Activated CD4-positive, alpha-beta T cell treated with anti-CD3 and anti-CD28 coated beads, Interleukin-2, amount 10 ng/mL, durations not matched to agents 7 days and 5 days (primary cell): ENCODE data around the gene GDNF. TPM values are rescaled to one million over a fixed set of nuclear protein-coding genes. Genes with fewer than 3 reads are reported as not detected.

Experiments used
- CTCF ChIA-PET: fragments of 350-600 bp; sonication (Branson Sonifier 250); formaldehyde crosslinking; loops from one replicate; lab custom pipeline; 2021; ENCODE audit warnings: antibody characterized with exemption; lab: Charles Lee
- POLR2A ChIA-PET: fragments of 350-600 bp; sonication (Branson Sonifier 250); formaldehyde crosslinking; loops from one replicate; lab custom pipeline; 2021; ENCODE audit warnings: antibody characterized with exemption; lab: Charles Lee
- DNase-seq: peaks from one replicate; pipeline ENCODE4 v3.0.0-alpha.2; 2020
- H3K27ac Mint-ChIP-seq: one replicate; pipeline ENCODE4 v1.8.0; 2021; ENCODE audit warnings: mild to moderate bottlenecking, moderate library complexity, mixed read lengths
- H3K27me3 Mint-ChIP-seq: one replicate; pipeline ENCODE4 v1.8.0; 2021; ENCODE audit warnings: mixed read lengths
- H3K36me3 Mint-ChIP-seq: one replicate; pipeline ENCODE4 v1.8.0; 2021; ENCODE audit warnings: low read depth, mixed read lengths
- H3K4me1 Mint-ChIP-seq: one replicate; pipeline ENCODE4 v1.8.0; 2021; ENCODE audit warnings: mixed read lengths
- H3K4me3 Mint-ChIP-seq: one replicate; pipeline ENCODE4 v1.8.0; 2021; ENCODE audit warnings: mild to moderate bottlenecking, moderate library complexity, mixed read lengths
- H3K9me3 Mint-ChIP-seq: one replicate; pipeline ENCODE4 v1.8.0; 2021; ENCODE audit warnings: mixed read lengths
- total RNA-seq, 2 experiments: library from RNA; stranded (reverse); gene quantifications; one replicate each; pipeline ENCODE4 v1.2.3, GENCODE V29; 2021

GDNF gene
- total RNA-seq, 2 experiments from 2014 or later: not detected

GRCh38 chr5:37830348-37830747 is 9.5 kb downstream of the GDNF start:
- DNase-seq: no peak
- Mint-ChIP-seq H3K4me3 (no peak overlapping the region), H3K36me3 (no peaks in the 10 kb centered on the region), H3K27me3 (peaks cover 65% of the 10 kb centered on the region), H3K9me3 (no peaks in the 10 kb centered on the region), H3K4me1 (peaks cover 3% of the 10 kb centered on the region), H3K27ac (no peak overlapping the region)
- ChIA-PET POLR2A (no interaction called here), CTCF (interaction anchor here (0.6 to 1.2 kb wide), 3 partner anchors 8 to 1540 kb away, joined by 3 read pairs; no protein-coding TSS in a partner anchor)

DNA sequence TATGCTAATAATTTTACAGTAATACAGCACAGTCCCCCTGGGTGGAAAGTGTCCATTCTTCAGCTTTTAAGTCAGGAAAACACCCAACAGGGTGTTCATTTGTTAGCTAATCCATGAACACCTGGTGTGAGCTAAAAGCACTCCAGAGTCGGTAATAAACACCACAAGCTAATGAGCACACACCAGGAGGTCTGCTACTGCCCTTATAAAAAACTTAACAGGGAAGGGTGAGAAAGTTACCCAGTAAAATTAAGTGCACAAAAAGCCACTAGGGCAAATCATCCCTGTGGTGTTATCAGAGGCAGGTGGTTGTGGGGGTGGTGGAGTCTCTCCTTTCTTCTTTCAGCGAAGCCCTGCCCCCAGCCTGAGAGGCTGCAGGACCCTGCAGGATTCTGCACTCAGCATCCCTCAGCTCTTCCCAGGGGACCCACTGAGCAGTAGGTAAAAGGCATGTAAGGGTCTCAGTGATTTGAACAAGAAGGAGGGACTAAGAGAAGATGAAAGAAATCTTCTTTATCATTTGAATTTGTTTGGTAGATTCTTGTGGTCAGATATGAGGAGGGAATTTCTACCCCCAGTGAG is 14.4 kb downstream of the GDNF start:
- no peaks in the 10 kb centered on the region for H3K36me3 Mint-ChIP-seq
- H3K4me1 Mint-ChIP-seq: no peaks in the 10 kb centered on the region
- CTCF ChIA-PET: interaction anchor here (0.6 to 1.9 kb wide), 2 partner anchors 15 to 527 kb away, joined by 4 to 5 read pairs; no protein-coding TSS in a partner anchor
- no peak overlapping the region for H3K27ac Mint-ChIP-seq
- H3K9me3 Mint-ChIP-seq: no peaks in the 10 kb centered on the region
- POLR2A ChIA-PET: no interaction called here
- no peak overlapping the region for H3K4me3 Mint-ChIP-seq
- peaks cover 31% of the 10 kb centered on the region for H3K27me3 Mint-ChIP-seq
- no peak for DNase-seq

GRCh38 chr5:37823433-37824152 is 16.2 kb downstream of the GDNF start:
- H3K27ac Mint-ChIP-seq: no peak overlapping the region
- ChIA-PET CTCF (no interaction called here), POLR2A (no interaction called here)
- H3K4me1 Mint-ChIP-seq: no peaks in the 10 kb centered on the region
- no peaks in the 10 kb centered on the region for H3K36me3 Mint-ChIP-seq
- no peaks in the 10 kb centered on the region for H3K9me3 Mint-ChIP-seq
- H3K27me3 Mint-ChIP-seq: peaks cover 28% of the 10 kb centered on the region
- H3K4me3 Mint-ChIP-seq: no peak overlapping the region
- no peak for DNase-seq

- ChIA-PET CTCF (no interaction called here), POLR2A (no interaction called here)
- Mint-ChIP-seq H3K4me3 (no peak overlapping the region), H3K27ac (no peak overlapping the region), H3K9me3 (no peaks in the 10 kb centered on the region), H3K27me3 (peaks cover 7% of the 10 kb centered on the region), H3K36me3 (no peaks in the 10 kb centered on the region), H3K4me1 (no peaks in the 10 kb centered on the region)
- no peak for DNase-seq
Observed at GRCh38 chr5:37816883-37817282, 23.0 kb downstream of the GDNF start.

DNA sequence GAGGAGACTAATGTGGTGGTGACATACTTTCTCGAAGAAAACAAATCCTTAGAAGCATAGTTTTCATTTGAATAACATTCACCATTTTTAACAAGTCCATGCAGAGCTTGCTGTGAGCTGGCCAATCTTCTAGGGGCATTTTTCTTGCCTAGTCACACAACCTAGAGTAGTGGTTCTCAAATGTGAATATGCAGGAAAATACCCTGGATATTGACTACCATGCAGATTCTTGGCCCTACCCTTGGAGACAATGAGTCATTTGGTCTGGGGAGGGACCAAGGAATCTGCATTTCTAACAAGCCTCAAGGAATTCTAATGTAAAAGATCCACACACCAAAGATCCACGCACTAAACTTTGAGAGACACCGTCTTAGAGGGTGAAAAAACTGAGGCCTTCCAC is 23.5 kb downstream of the GDNF start:
- Mint-ChIP-seq H3K27me3 (peaks cover 7% of the 10 kb centered on the region), H3K27ac (no peak overlapping the region), H3K4me3 (no peak overlapping the region), H3K36me3 (no peaks in the 10 kb centered on the region), H3K9me3 (no peaks in the 10 kb centered on the region), H3K4me1 (no peaks in the 10 kb centered on the region)
- DNase-seq: no peak
- ChIA-PET POLR2A (no interaction called here), CTCF (no interaction called here)

GRCh38 chr5:37815913-37816312 is 23.9 kb downstream of the GDNF start:
- POLR2A ChIA-PET: no interaction called here
- Mint-ChIP-seq H3K27me3 (peaks cover 7% of the 10 kb centered on the region), H3K36me3 (no peaks in the 10 kb centered on the region), H3K4me3 (no peak overlapping the region), H3K9me3 (no peaks in the 10 kb centered on the region), H3K4me1 (no peaks in the 10 kb centered on the region), H3K27ac (no peak overlapping the region)
- no peak for DNase-seq
- CTCF ChIA-PET: no interaction called here

DNA sequence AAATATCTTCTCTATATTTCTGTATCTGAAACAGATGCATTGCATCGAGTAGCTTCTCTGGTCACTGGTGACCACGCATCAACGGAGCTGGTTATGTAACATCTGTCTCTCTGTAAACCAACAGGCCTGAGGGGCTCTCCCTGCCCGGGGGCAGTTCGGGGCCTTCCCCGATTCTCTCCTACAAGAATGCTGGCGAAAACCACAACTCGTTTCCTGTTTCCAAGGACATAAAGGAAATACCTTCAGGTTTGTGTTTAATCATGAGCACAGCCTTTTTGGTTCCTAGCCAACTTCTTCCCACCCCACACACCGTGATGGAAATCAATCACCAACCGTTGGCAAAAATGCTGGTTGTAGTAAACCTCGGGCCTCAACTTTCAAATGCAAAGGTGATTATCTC is 25.1 kb downstream of the GDNF start:
- H3K4me3 Mint-ChIP-seq: no peak overlapping the region
- no peak overlapping the region for H3K27ac Mint-ChIP-seq
- DNase-seq: no peak
- H3K9me3 Mint-ChIP-seq: no peaks in the 10 kb centered on the region
- ChIA-PET CTCF (no interaction called here), POLR2A (no interaction called here)
- H3K4me1 Mint-ChIP-seq: no peaks in the 10 kb centered on the region
- peaks cover 3% of the 10 kb centered on the region for H3K27me3 Mint-ChIP-seq
- no peaks in the 10 kb centered on the region for H3K36me3 Mint-ChIP-seq

DNA sequence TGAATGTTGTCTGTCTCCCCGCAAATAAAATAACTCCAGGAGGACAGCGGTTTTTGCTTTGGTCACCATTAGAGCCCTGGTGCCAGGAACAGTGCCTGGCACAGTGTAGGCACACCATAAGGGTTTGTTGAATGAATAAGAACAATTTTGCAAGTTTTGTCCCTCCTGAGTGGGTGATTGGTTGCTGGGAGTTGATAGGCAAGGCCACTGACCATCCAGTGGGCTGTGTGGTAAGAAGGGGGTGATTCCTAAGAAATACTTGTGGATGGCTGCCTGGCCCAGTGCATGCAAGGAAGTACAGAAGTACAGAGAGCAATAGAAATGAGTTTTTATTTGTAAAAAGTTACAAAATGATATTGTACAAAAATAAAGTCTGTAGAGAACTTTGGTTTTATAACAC is 27.5 kb downstream of the GDNF start:
- ChIA-PET CTCF (no interaction called here), POLR2A (no interaction called here)
- no peaks in the 10 kb centered on the region for H3K9me3 Mint-ChIP-seq
- no peak overlapping the region for H3K4me3 Mint-ChIP-seq
- no peaks in the 10 kb centered on the region for H3K36me3 Mint-ChIP-seq
- H3K27me3 Mint-ChIP-seq: peaks cover 1% of the 10 kb centered on the region
- DNase-seq: no peak
- no peaks in the 10 kb centered on the region for H3K4me1 Mint-ChIP-seq
- no peak overlapping the region for H3K27ac Mint-ChIP-seq

- ChIA-PET CTCF (interaction anchor here (0.6 kb wide), 1 partner anchor 231 kb away, joined by 3 read pairs; no protein-coding TSS in a partner anchor), POLR2A (no interaction called here)
- Mint-ChIP-seq H3K4me3 (no peak overlapping the region), H3K36me3 (no peaks in the 10 kb centered on the region), H3K27me3 (peaks cover 1% of the 10 kb centered on the region), H3K27ac (no peak overlapping the region), H3K9me3 (no peaks in the 10 kb centered on the region), H3K4me1 (no peaks in the 10 kb centered on the region)
- DNase-seq: no peak
Observed at GRCh38 chr5:37811866-37812265, 28.0 kb downstream of the GDNF start.

GRCh38 chr5:37810311-37810710 is 29.5 kb downstream of the GDNF start:
- ChIA-PET POLR2A (no interaction called here), CTCF (interaction anchor here (1.1 kb wide), 1 partner anchor 15 kb away, joined by 5 read pairs; no protein-coding TSS in a partner anchor)
- Mint-ChIP-seq H3K4me3 (no peak overlapping the region), H3K9me3 (no peaks in the 10 kb centered on the region), H3K27me3 (no peaks in the 10 kb centered on the region), H3K4me1 (no peaks in the 10 kb centered on the region), H3K36me3 (no peaks in the 10 kb centered on the region), H3K27ac (no peak overlapping the region)
- DNase-seq: no peak

- no peaks in the 10 kb centered on the region for H3K9me3 Mint-ChIP-seq
- no peak overlapping the region for H3K4me3 Mint-ChIP-seq
- H3K27ac Mint-ChIP-seq: no peak overlapping the region
- POLR2A ChIA-PET: no interaction called here
- peaks cover 7% of the 10 kb centered on the region for H3K27me3 Mint-ChIP-seq
- CTCF ChIA-PET: no interaction called here
- no peaks in the 10 kb centered on the region for H3K36me3 Mint-ChIP-seq
- DNase-seq: no peak
- no peaks in the 10 kb centered on the region for H3K4me1 Mint-ChIP-seq
Observed at GRCh38 chr5:37808945-37809344, 30.9 kb downstream of the GDNF start.

GRCh38 chr5:37807621-37808301 is 32.1 kb downstream of the GDNF start:
- ChIA-PET CTCF (no interaction called here), POLR2A (no interaction called here)
- H3K36me3 Mint-ChIP-seq: no peaks in the 10 kb centered on the region
- H3K27me3 Mint-ChIP-seq: peaks cover 7% of the 10 kb centered on the region
- no peak for DNase-seq
- no peak overlapping the region for H3K4me3 Mint-ChIP-seq
- H3K4me1 Mint-ChIP-seq: no peaks in the 10 kb centered on the region
- no peaks in the 10 kb centered on the region for H3K9me3 Mint-ChIP-seq
- no peak overlapping the region for H3K27ac Mint-ChIP-seq

- no peak overlapping the region for H3K27ac Mint-ChIP-seq
- peaks cover 7% of the 10 kb centered on the region for H3K27me3 Mint-ChIP-seq
- H3K4me1 Mint-ChIP-seq: no peaks in the 10 kb centered on the region
- DNase-seq: no peak
- CTCF ChIA-PET: no interaction called here
- no peaks in the 10 kb centered on the region for H3K9me3 Mint-ChIP-seq
- no peak overlapping the region for H3K4me3 Mint-ChIP-seq
- H3K36me3 Mint-ChIP-seq: no peaks in the 10 kb centered on the region
- POLR2A ChIA-PET: no interaction called here
Observed at GRCh38 chr5:37807015-37807414, 32.8 kb downstream of the GDNF start.
